Calu3 (cell line): ENCODE measurements around the gene ENTPD1. TPM values are rescaled to one million over a fixed set of nuclear protein-coding genes. Genes with fewer than 3 reads are reported as not detected.
"Not testable (repeated sequence)": the region's sequence is repeated elsewhere in the genome, so short reads cannot be mapped to it uniquely, and the experiment has no call there.

Experiments
- BruUV-seq: library from RNA; stranded (reverse); fragments of 400-500 nt; replicated peaks from 2 replicates; lab custom pipeline; 2021; lab: Mats Ljungman, UMichigan
- CTCF ChIA-PET: fragments of 300-600 bp; sonication (Branson Sonifier 250); formaldehyde crosslinking; loops from one replicate; lab custom pipeline; 2022; ENCODE audit warnings: antibody characterized with exemption; lab: Charles Lee
- DNase-seq: peaks from one replicate; pipeline ENCODE4 v3.0.0; 2022
- H3K27ac Mint-ChIP-seq: one replicate; pipeline ENCODE4 v1.8.0; 2022; ENCODE audit warnings: mixed read lengths; ENCODE audit not compliant: unreplicated experiment
- H3K27me3 Mint-ChIP-seq: one replicate; pipeline ENCODE4 v1.8.0; 2022; ENCODE audit warnings: mixed read lengths; ENCODE audit not compliant: unreplicated experiment
- H3K36me3 Mint-ChIP-seq: one replicate; pipeline ENCODE4 v1.8.0; 2022; ENCODE audit warnings: mild to moderate bottlenecking, moderate library complexity, mixed read lengths; ENCODE audit not compliant: insufficient read depth, unreplicated experiment
- H3K4me1 Mint-ChIP-seq: one replicate; pipeline ENCODE4 v1.8.0; 2022; ENCODE audit warnings: mild to moderate bottlenecking, low read depth, mixed read lengths; ENCODE audit not compliant: unreplicated experiment
- H3K4me3 Mint-ChIP-seq: one replicate; pipeline ENCODE4 v1.8.0; 2022; ENCODE audit warnings: mild to moderate bottlenecking, low read depth, moderate library complexity, mixed read lengths; ENCODE audit not compliant: unreplicated experiment
- H3K9me3 Mint-ChIP-seq: one replicate; pipeline ENCODE4 v1.8.0; 2022; ENCODE audit warnings: low read depth, mixed read lengths; ENCODE audit not compliant: unreplicated experiment
- CTCF ChIP-seq: fragments of 200-600 bp; IDR thresholded peaks from one replicate; pipeline ENCODE4 v1.8.0; 2022; ENCODE audit warnings: antibody characterized with exemption; ENCODE audit not compliant: unreplicated experiment
- intact Hi-C: fragments of 100-400 bp; cut with micrococcal nuclease; formaldehyde crosslinking; loops from one replicate; pipeline ENCODE4 v1.10.0; 2022; ENCODE audit not compliant: unreplicated experiment
- total RNA-seq: library from RNA; stranded (reverse); gene quantifications from 2 replicates; pipeline ENCODE4 v1.2.3, GENCODE V29; 2022

ENTPD1 gene
- total RNA-seq, 1 experiment from 2014 or later = 0.92 TPM

GRCh38 chr10:95881316-95881715 lies 125.4 kb downstream of the ENTPD1 start:
- no TSS peak for BruUV-seq
- no peak for TF ChIP-seq CTCF
- Mint-ChIP-seq H3K36me3 (no peaks in the 10 kb centered on the region), H3K4me1 (no peaks in the 10 kb centered on the region), H3K27ac (no peak overlapping the region), H3K9me3 (no peaks in the 10 kb centered on the region), H3K4me3 (no peak overlapping the region), H3K27me3 (no peaks in the 10 kb centered on the region)
- intact Hi-C loops = no loop called here
- CTCF ChIA-PET = no interaction called here
- DNase-seq = no peak

GRCh38 chr10:95889830-95890229 lies 133.9 kb downstream of the ENTPD1 start:
- DNase-seq = no peak
- intact Hi-C loops = no loop called here
- Mint-ChIP-seq H3K27ac (no peak overlapping the region), H3K27me3 (no peaks in the 10 kb centered on the region), H3K4me1 (peaks cover 10% of the 10 kb centered on the region), H3K4me3 (no peak overlapping the region), H3K36me3 (no peaks in the 10 kb centered on the region), H3K9me3 (no peaks in the 10 kb centered on the region)
- BruUV-seq = no TSS peak
- TF ChIP-seq CTCF = no peak
- CTCF ChIA-PET = interaction anchor here (2.0 kb wide), 1 partner anchor 196 kb away, joined by 8 read pairs; the partner anchor contains the start of gene TCTN3

GRCh38 chr10:95896071-95896850 lies 140.3 kb downstream of the ENTPD1 start:
- intact Hi-C loops = no loop called here
- no peak overlapping the region for H3K4me3 Mint-ChIP-seq
- no peak for TF ChIP-seq CTCF
- peaks cover 9% of the 10 kb centered on the region for H3K4me1 Mint-ChIP-seq
- H3K36me3 Mint-ChIP-seq = no peaks in the 10 kb centered on the region
- no peaks in the 10 kb centered on the region for H3K9me3 Mint-ChIP-seq
- no peak overlapping the region for H3K27ac Mint-ChIP-seq
- CTCF ChIA-PET = no interaction called here
- no peak for DNase-seq
- no peaks in the 10 kb centered on the region for H3K27me3 Mint-ChIP-seq
- no TSS peak for BruUV-seq

- peak overlapping the region; percentile 89 for H3K4me3 Mint-ChIP-seq
- DNase-seq, BruUV-seq, intact Hi-C loops, H3K4me1 Mint-ChIP-seq, CTCF ChIA-PET, H3K27ac Mint-ChIP-seq, H3K27me3 Mint-ChIP-seq, H3K9me3 Mint-ChIP-seq: not testable (repeated sequence)
- peaks cover 11% of the 10 kb centered on the region for H3K36me3 Mint-ChIP-seq
Measured at GRCh38 chr10:95905897-95906580, 150.1 kb downstream of the ENTPD1 start.
